Left lobe of liver (tissue), 2 donors: ENCODE measurements around the gene DAZAP2. TPM values are rescaled to one million over a fixed set of nuclear protein-coding genes. Genes with fewer than 3 reads are reported as not detected.

Source experiments
- ATAC-seq: fragments of 200-7000 bp; cut with Tn5 transposase; one replicate; pipeline ENCODE4 v1.9.1; 2020; ENCODE audit warnings: mild to moderate bottlenecking, moderate library complexity
- DNase-seq: peaks from one replicate; pipeline ENCODE4 v3.0.0-alpha.2; 2020; ENCODE audit warnings: low spot score
- total RNA-seq: library from RNA; stranded (reverse); gene quantifications from one replicate; pipeline ENCODE4 v1.2.1, GENCODE V29; 2021
- donor health status: DM: no; HTN: no; CAD: no; lungs with moderate emphysema.
- donor health status: DM: no; HTN: yes; CAD: no.

DAZAP2 gene
- 74.5 TPM for total RNA-seq

- ATAC-seq (peak; percentile 96), DNase-seq (peak; percentile 98)
Observed at GRCh38 chr12:51238510-51239334, at the start of gene DAZAP2. Gene DAZAP2, plus strand, starts transcription at chr12:51238826. Its CDS starts 82 bp downstream, at chr12:51238908.

- DNase-seq (no peak), ATAC-seq (no peak)
Observed at GRCh38 chr12:51189790-51190355, 48.8 kb upstream of the DAZAP2 start.

- DNase-seq: no peak
- no peak for ATAC-seq
Observed at GRCh38 chr12:51190820-51191219, 47.8 kb upstream of the DAZAP2 start.

- ATAC-seq (no peak), DNase-seq (no peak)
Observed at GRCh38 chr12:51191516-51192283, 46.9 kb upstream of the DAZAP2 start.

GRCh38 chr12:51192284-51192671 lies 46.3 kb upstream of the DAZAP2 start:
- ATAC-seq: no peak
- no peak for DNase-seq

- DNase-seq (no peak), ATAC-seq (no peak)
Observed at GRCh38 chr12:51195841-51196240, 42.8 kb upstream of the DAZAP2 start.

GRCh38 chr12:51196547-51196946 lies 42.1 kb upstream of the DAZAP2 start:
- DNase-seq: no peak
- no peak for ATAC-seq

GRCh38 chr12:51197736-51198567 lies 40.7 kb upstream of the DAZAP2 start:
- ATAC-seq: no peak
- DNase-seq: no peak

GRCh38 chr12:51198568-51199365 lies 39.9 kb upstream of the DAZAP2 start:
- DNase-seq (no peak), ATAC-seq (no peak)

- DNase-seq: no peak
- ATAC-seq: no peak
Observed at GRCh38 chr12:51199366-51199945, 39.2 kb upstream of the DAZAP2 start.

GRCh38 chr12:51200156-51200555 lies 38.5 kb upstream of the DAZAP2 start:
- no peak for DNase-seq
- peak; percentile 82 for ATAC-seq

GRCh38 chr12:51200806-51201205 lies 37.8 kb upstream of the DAZAP2 start:
- no peak for DNase-seq
- no peak for ATAC-seq

- DNase-seq (no peak), ATAC-seq (no peak)
Observed at GRCh38 chr12:51202718-51203117, 35.9 kb upstream of the DAZAP2 start.

- ATAC-seq (no peak), DNase-seq (no peak)
Observed at GRCh38 chr12:51205350-51205749, 33.3 kb upstream of the DAZAP2 start.

- no peak for DNase-seq
- ATAC-seq: no peak
Observed at GRCh38 chr12:51208016-51208660, 30.5 kb upstream of the DAZAP2 start.

- DNase-seq (no peak), ATAC-seq (no peak)
Observed at GRCh38 chr12:51209259-51209658, 29.4 kb upstream of the DAZAP2 start.

- ATAC-seq: no peak
- no peak for DNase-seq
Observed at GRCh38 chr12:51210690-51211395, 27.8 kb upstream of the DAZAP2 start.

- ATAC-seq (no peak), DNase-seq (no peak)
Observed at GRCh38 chr12:51214895-51215294, 23.7 kb upstream of the DAZAP2 start.

- no peak for DNase-seq
- ATAC-seq: no peak
Observed at GRCh38 chr12:51216642-51217041, 22.0 kb upstream of the DAZAP2 start.
